ENCODE data around the gene RPL35A. TPM values are rescaled to one million over a fixed set of nuclear protein-coding genes. Genes with fewer than 3 reads are reported as not detected.

The RPL35A gene
- total and polyA plus RNA-seq, 9 of the 15 experiments (the other 6 are each of a cell fraction or from before 2014, with no cell fraction given) = 1,475 to 2,942 (median 2,367) TPM

GRCh38 chr3:197959891-197960693, 10.1 kb downstream of the RPL35A start, which contains the start of gene LMLN (continued):
- no peak for TF ChIP-seq CUX1 (CRISPR knock-in tag; IDR thresholded peaks at IDR 0.05)
- TF ChIP-seq EHMT2 (IDR thresholded peaks at IDR 0.05) = no peak
- TF ChIP-seq ZNF354B (CRISPR knock-in tag; IDR thresholded peaks at IDR 0.05) = no peak
- TF ChIP-seq HLTF (IDR thresholded peaks at IDR 0.05) = 0 out of 2 replicates have a peak, but pooled peaks have one; percentile 52
- TF ChIP-seq GABPB1 (CRISPR knock-in tag; IDR thresholded peaks at IDR 0.05) = peak; percentile 55
- TF ChIP-seq POLR2AphosphoS2 (IDR thresholded peaks at IDR 0.05; ENCODE audit: low read length) = no peak
- no peak for TF ChIP-seq E4F1 (CRISPR knock-in tag; IDR thresholded peaks at IDR 0.05; ENCODE audit: borderline replicate concordance)
- TF ChIP-seq ZNF75A (CRISPR knock-in tag; IDR thresholded peaks at IDR 0.05) = no peak
- no peak for TF ChIP-seq FOXM1 (IDR thresholded peaks at IDR 0.05; ENCODE audit: low read depth)
- TF ChIP-seq FOXM1 (CRISPR knock-in tag; IDR thresholded peaks at IDR 0.05; ENCODE audit: low read depth) = no peak
- no peak for TF ChIP-seq HOMEZ (CRISPR knock-in tag; IDR thresholded peaks at IDR 0.05)
- TF ChIP-seq CTBP1 (IDR thresholded peaks at IDR 0.05; ENCODE audit: borderline replicate concordance) = peak; percentile 72
- TF ChIP-seq NR0B1 (IDR thresholded peaks at IDR 0.05; ENCODE audit: partially characterized antibody) = no peak
- TF ChIP-seq KLF6 (CRISPR knock-in tag; IDR thresholded peaks at IDR 0.05; ENCODE audit: borderline replicate concordance) = peak; percentile 40; the same call in 1 of the 2 replicates
- TF ChIP-seq ARID1B (IDR thresholded peaks at IDR 0.05) = no peak
- TF ChIP-seq DMBX1 (CRISPR knock-in tag; IDR thresholded peaks at IDR 0.05; ENCODE audit: borderline replicate concordance) = peak; percentile 54; the same call in 1 of the 2 replicates
- no peak for TF ChIP-seq ZNF212 (CRISPR knock-in tag; IDR thresholded peaks at IDR 0.05)

All from K562 (cell line).